HepG2 (cell line): ENCODE data around the gene GRB7. TPM values are rescaled to one million over a fixed set of nuclear protein-coding genes. Genes with fewer than 3 reads are reported as not detected.
A peak's percentile ranks its signal among the peaks of the same experiment; 100 is the strongest.

ENCODE experiments used
- ADNP ChIP-seq: sonication (generic); formaldehyde crosslinking; IDR thresholded peaks from 2 replicates; pipeline ENCODE4 v1.4.0; 2020; ENCODE audit warnings: missing genetic modification reagents
- CHD2 ChIP-seq: IDR thresholded peaks from 2 replicates; pipeline ENCODE4 v1.6.1; 2011; ENCODE audit warnings: low read depth, low read length, improper control_type of control experiment
- FOXP1 ChIP-seq, 2 experiments: fragments of 450-650 bp in 1 of 2; IDR thresholded peaks; 2 replicates each; pipeline ENCODE4 v1.6.1; 2017 to 2018; ENCODE audit warnings: antibody characterized with exemption in 1 of 2
- GFI1 ChIP-seq: sonication (generic); formaldehyde crosslinking; IDR thresholded peaks from 2 replicates; pipeline ENCODE4 v1.5.0; 2020; ENCODE audit warnings: missing genetic modification reagents, mild to moderate bottlenecking, borderline replicate concordance
- HNF4G ChIP-seq, 2 experiments: sonication (generic) in 1 of 2; formaldehyde crosslinking in 1 of 2; IDR thresholded peaks; 2 replicates each; pipeline versions ENCODE4 v1.4.0 to v1.6.1; 2011 to 2020; ENCODE audit warnings: borderline replicate concordance in 2 of 2, low read depth in 2 of 2, mild to moderate bottlenecking in 2 of 2, low read length in 1 of 2, missing genetic modification reagents in 1 of 2, moderate library complexity in 1 of 2
- KLF9 ChIP-seq: IDR thresholded peaks from 2 replicates; pipeline ENCODE4 v1.6.1; 2016; ENCODE audit warnings: low read depth
- MAFF ChIP-seq: IDR thresholded peaks from 2 replicates; pipeline ENCODE4 v1.6.1; 2011; ENCODE audit warnings: low read depth, low read length, improper control_type of control experiment
- NFE2L2 ChIP-seq: fragments of 150-350 bp; IDR thresholded peaks from 2 replicates; pipeline ENCODE4 v1.6.1; 2014; ENCODE audit warnings: low read length
- RARA ChIP-seq: IDR thresholded peaks from 2 replicates; pipeline ENCODE4 v1.6.1; 2016; ENCODE audit warnings: missing genetic modification reagents, missing compliant biosample characterization
- SMYD3 ChIP-seq: sonication (generic); formaldehyde crosslinking; IDR thresholded peaks from 2 replicates; pipeline ENCODE4 v1.8.1; 2023; ENCODE audit warnings: mild to moderate bottlenecking, missing genetic modification reagents
- ZNF264 ChIP-seq: sonication (generic); formaldehyde crosslinking; IDR thresholded peaks from 2 replicates; pipeline ENCODE4 v1.4.0; 2020; ENCODE audit warnings: missing genetic modification reagents
- polyA plus RNA-seq, 8 experiments: library from polyadenylated mRNA; depleted of rRNA in 3 of 8; stranded (reverse) in 7 of 8; unstranded in 1 of 8; fragments of >200 nt; fragmentation: Illumina TruSeq in 4 of 8; extraction: Trizol in 4 of 8; gene quantifications; 2 replicates each; pipeline versions ENCODE4 v1.2.1 to v1.2.3, GENCODE V29; 2011 to 2016; ENCODE audit warnings: low read depth in 4 of 8, missing spikeins in 1 of 8, mixed read lengths in 1 of 8; ENCODE audit not compliant: insufficient read depth in 1 of 8
- total RNA-seq, 5 experiments: library from RNA; depleted of rRNA; stranded (reverse); fragments of >200 nt; fragmentation: Illumina TruSeq; extraction: Trizol; gene quantifications; 2 replicates each; pipeline ENCODE4 v1.2.3, GENCODE V29; 2016; ENCODE audit warnings: low read depth in 1 of 5
- TF ChIP-seq, protein P1 (sequence below): sonication (generic); formaldehyde crosslinking; IDR thresholded peaks from 2 replicates; pipeline ENCODE4 v1.5.1; 2020; ENCODE audit warnings: mild to moderate bottlenecking, missing genetic modification reagents, moderate library complexity
- TF ChIP-seq, protein P2 (sequence below): sonication (generic); formaldehyde crosslinking; IDR thresholded peaks from 2 replicates; pipeline ENCODE4 v1.4.0; 2020; ENCODE audit warnings: mild to moderate bottlenecking, low read depth, missing genetic modification reagents
- TF ChIP-seq, protein P3 (sequence below): sonication (generic); formaldehyde crosslinking; conservative IDR thresholded peaks from 2 replicates; pipeline ENCODE4 v1.4.0; 2020; ENCODE audit warnings: missing genetic modification reagents
- TF ChIP-seq, protein P4 (sequence below): sonication (generic); formaldehyde crosslinking; IDR thresholded peaks from 2 replicates; pipeline ENCODE4 v1.5.0; 2020; ENCODE audit warnings: missing genetic modification reagents
- TF ChIP-seq, protein P5 (sequence below): sonication (generic); formaldehyde crosslinking; IDR thresholded peaks from 2 replicates; pipeline ENCODE4 v1.5.0; 2020; ENCODE audit warnings: mild to moderate bottlenecking, missing genetic modification reagents
- TF ChIP-seq, protein P6 (sequence below): sonication (generic); formaldehyde crosslinking; IDR thresholded peaks from 2 replicates; pipeline ENCODE4 v1.5.0; 2020; ENCODE audit warnings: missing genetic modification reagents

GRB7 gene
- total and polyA plus RNA-seq, 2 of the 13 experiments (the other 11 are each of a cell fraction or from before 2014, with no cell fraction given): 60.2 to 77.7 TPM

DNA sequence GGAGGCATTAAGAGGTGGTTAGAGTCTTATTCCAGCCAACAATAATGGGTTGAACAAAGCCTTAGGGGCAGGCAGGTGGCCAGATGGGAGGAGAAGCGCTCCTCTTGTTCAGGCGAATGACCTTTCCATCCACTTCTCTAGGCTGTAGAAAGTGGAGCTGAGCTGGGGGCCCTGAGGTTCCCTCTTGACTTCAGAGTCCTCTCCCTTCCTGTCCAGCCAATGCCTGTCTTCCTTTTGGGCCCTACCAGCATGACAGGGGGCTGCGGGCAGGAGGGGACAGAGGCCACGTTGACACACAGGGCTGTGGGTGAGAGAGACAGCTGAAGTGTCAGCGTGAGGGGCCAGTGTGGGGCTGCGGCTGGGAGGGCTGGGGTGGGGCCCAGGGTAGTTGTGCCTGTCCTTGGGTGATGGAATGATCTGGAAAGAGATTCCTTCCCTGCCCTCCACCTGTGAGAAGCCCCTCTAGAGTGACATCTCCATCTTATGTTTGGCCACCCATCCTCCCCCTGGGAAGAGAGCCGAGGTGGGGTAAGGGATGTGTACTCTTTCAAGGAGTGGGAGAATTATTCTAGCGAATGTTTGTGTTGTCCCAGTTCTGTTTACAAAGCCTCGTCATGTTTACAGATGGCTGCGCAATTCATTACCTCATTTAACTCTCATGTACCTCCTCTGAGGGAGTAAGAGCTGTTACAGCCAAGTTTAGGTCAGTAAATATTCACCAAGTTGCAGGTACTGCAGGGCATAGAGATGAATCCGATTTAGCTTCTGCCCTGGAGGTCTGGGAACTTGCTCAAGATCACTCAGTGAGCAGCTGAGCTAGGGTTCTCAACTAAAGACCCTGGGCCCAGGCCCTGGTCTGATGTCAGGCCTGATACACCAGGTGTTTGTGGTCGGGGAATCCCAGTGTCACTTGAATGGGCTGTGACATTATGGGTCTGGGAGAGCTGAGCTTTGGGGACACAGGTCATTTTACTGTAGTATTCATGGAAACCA lies 34.5 kb upstream of the GRB7 start (continued):
- TF ChIP-seq HNF4G (IDR thresholded peaks at IDR 0.05; ENCODE audit: borderline replicate concordance, low read depth, low read length) (peak; percentile 44), HNF4G (CRISPR knock-in tag; IDR thresholded peaks at IDR 0.05; ENCODE audit: borderline replicate concordance, low read depth) (no peak), CHD2 (0 out of 2 replicates have a peak, but pooled peaks have one; percentile 21), ADNP (CRISPR knock-in tag) (no peak), GFI1 (no peak; the same call in 1 of the 2 replicates), SMYD3 (CRISPR knock-in tag) (peak; percentile 87), RARA (CRISPR knock-in tag) (peak; percentile 70), NFE2L2 (no peak), ZNF264 (CRISPR knock-in tag) (no peak; the same call in 1 of the 2 replicates), MAFF (no peak), FOXP1 (IDR thresholded peaks at IDR 0.05) (peak; percentile 98), FOXP1 (CRISPR knock-in tag; IDR thresholded peaks at IDR 0.05) (peak; percentile 99), KLF9 (CRISPR knock-in tag) (no peak)
- TF ChIP-seq, protein P1, sequence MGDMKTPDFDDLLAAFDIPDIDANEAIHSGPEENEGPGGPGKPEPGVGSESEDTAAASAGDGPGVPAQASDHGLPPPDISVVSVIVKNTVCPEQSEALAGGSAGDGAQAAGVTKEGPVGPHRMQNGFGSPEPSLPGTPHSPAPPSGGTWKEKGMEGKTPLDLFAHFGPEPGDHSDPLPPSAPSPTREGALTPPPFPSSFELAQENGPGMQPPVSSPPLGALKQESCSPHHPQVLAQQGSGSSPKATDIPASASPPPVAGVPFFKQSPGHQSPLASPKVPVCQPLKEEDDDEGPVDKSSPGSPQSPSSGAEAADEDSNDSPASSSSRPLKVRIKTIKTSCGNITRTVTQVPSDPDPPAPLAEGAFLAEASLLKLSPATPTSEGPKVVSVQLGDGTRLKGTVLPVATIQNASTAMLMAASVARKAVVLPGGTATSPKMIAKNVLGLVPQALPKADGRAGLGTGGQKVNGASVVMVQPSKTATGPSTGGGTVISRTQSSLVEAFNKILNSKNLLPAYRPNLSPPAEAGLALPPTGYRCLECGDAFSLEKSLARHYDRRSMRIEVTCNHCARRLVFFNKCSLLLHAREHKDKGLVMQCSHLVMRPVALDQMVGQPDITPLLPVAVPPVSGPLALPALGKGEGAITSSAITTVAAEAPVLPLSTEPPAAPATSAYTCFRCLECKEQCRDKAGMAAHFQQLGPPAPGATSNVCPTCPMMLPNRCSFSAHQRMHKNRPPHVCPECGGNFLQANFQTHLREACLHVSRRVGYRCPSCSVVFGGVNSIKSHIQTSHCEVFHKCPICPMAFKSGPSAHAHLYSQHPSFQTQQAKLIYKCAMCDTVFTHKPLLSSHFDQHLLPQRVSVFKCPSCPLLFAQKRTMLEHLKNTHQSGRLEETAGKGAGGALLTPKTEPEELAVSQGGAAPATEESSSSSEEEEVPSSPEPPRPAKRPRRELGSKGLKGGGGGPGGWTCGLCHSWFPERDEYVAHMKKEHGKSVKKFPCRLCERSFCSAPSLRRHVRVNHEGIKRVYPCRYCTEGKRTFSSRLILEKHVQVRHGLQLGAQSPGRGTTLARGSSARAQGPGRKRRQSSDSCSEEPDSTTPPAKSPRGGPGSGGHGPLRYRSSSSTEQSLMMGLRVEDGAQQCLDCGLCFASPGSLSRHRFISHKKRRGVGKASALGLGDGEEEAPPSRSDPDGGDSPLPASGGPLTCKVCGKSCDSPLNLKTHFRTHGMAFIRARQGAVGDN: peak; percentile 97
- TF ChIP-seq, protein P2, sequence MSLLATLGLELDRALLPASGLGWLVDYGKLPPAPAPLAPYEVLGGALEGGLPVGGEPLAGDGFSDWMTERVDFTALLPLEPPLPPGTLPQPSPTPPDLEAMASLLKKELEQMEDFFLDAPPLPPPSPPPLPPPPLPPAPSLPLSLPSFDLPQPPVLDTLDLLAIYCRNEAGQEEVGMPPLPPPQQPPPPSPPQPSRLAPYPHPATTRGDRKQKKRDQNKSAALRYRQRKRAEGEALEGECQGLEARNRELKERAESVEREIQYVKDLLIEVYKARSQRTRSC (CRISPR knock-in tag): 0 out of 2 replicates have a peak, but pooled peaks have one; percentile 82
- TF ChIP-seq, protein P3, sequence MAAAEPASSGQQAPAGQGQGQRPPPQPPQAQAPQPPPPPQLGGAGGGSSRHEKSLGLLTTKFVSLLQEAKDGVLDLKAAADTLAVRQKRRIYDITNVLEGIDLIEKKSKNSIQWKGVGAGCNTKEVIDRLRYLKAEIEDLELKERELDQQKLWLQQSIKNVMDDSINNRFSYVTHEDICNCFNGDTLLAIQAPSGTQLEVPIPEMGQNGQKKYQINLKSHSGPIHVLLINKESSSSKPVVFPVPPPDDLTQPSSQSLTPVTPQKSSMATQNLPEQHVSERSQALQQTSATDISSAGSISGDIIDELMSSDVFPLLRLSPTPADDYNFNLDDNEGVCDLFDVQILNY: no peak
- TF ChIP-seq, protein P4, sequence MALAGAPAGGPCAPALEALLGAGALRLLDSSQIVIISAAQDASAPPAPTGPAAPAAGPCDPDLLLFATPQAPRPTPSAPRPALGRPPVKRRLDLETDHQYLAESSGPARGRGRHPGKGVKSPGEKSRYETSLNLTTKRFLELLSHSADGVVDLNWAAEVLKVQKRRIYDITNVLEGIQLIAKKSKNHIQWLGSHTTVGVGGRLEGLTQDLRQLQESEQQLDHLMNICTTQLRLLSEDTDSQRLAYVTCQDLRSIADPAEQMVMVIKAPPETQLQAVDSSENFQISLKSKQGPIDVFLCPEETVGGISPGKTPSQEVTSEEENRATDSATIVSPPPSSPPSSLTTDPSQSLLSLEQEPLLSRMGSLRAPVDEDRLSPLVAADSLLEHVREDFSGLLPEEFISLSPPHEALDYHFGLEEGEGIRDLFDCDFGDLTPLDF: no peak
- TF ChIP-seq, protein P5, sequence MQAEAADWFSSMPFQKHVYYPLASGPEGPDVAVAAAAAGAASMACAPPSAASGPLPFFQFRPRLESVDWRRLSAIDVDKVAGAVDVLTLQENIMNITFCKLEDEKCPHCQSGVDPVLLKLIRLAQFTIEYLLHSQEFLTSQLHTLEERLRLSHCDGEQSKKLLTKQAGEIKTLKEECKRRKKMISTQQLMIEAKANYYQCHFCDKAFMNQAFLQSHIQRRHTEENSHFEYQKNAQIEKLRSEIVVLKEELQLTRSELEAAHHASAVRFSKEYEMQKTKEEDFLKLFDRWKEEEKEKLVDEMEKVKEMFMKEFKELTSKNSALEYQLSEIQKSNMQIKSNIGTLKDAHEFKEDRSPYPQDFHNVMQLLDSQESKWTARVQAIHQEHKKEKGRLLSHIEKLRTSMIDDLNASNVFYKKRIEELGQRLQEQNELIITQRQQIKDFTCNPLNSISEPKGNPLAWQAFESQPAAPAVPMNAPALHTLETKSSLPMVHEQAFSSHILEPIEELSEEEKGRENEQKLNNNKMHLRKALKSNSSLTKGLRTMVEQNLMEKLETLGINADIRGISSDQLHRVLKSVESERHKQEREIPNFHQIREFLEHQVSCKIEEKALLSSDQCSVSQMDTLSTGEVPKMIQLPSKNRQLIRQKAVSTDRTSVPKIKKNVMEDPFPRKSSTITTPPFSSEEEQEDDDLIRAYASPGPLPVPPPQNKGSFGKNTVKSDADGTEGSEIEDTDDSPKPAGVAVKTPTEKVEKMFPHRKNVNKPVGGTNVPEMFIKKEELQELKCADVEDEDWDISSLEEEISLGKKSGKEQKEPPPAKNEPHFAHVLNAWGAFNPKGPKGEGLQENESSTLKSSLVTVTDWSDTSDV (CRISPR knock-in tag): no peak
- TF ChIP-seq, protein P6, sequence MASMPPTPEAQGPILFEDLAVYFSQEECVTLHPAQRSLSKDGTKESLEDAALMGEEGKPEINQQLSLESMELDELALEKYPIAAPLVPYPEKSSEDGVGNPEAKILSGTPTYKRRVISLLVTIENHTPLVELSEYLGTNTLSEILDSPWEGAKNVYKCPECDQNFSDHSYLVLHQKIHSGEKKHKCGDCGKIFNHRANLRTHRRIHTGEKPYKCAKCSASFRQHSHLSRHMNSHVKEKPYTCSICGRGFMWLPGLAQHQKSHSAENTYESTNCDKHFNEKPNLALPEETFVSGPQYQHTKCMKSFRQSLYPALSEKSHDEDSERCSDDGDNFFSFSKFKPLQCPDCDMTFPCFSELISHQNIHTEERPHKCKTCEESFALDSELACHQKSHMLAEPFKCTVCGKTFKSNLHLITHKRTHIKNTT: no peak
